ENCODE measurements around the gene L3MBTL4. TPM values are rescaled to one million over a fixed set of nuclear protein-coding genes. Genes with fewer than 3 reads are reported as not detected.

Gene L3MBTL4
- total RNA-seq, 1 donor = 0.36 TPM

GRCh38 chr18:6254456-6254855 is 160.3 kb downstream of the L3MBTL4 start:
- H3K79me2 ChIP-seq (ENCODE audit: insufficient read depth, low read length) = no peaks in the 10 kb centered on the region
- no peaks in the 10 kb centered on the region for H3K4me1 ChIP-seq (ENCODE audit: insufficient read depth, low read length)
- no peak overlapping the region for H3K4me2 ChIP-seq (ENCODE audit: insufficient read depth, low read length)
- no peak overlapping the region for H3K27ac ChIP-seq (ENCODE audit: low read depth, low read length)
- no peak overlapping the region for H3K4me3 ChIP-seq (ENCODE audit: insufficient read depth, low read length)
- H3K9me3 ChIP-seq (ENCODE audit: low read depth, low read length) = peaks cover 2% of the 10 kb centered on the region
- H3K36me3 ChIP-seq (ENCODE audit: insufficient read depth, low read length) = no peaks in the 10 kb centered on the region
- DNase-seq (ENCODE audit: insufficient read length, low spot score, missing footprints) = no peak
- no peak for TF ChIP-seq CTCF (IDR thresholded peaks at IDR 0.05; ENCODE audit: extremely low read depth, low read depth, low read length)
- no peak overlapping the region for H2AFZ ChIP-seq (ENCODE audit: low read length)
- H3K27me3 ChIP-seq (ENCODE audit: insufficient read depth, low read length) = no peaks in the 10 kb centered on the region
- no peaks in the 10 kb centered on the region for H4K20me1 ChIP-seq (ENCODE audit: insufficient read depth, low read length)

- Histone ChIP-seq H3K79me2 (ENCODE audit: insufficient read depth, low read length) (no peaks in the 10 kb centered on the region), H3K4me1 (ENCODE audit: insufficient read depth, low read length) (no peaks in the 10 kb centered on the region), H2AFZ (ENCODE audit: low read length) (no peak overlapping the region), H3K36me3 (ENCODE audit: insufficient read depth, low read length) (no peaks in the 10 kb centered on the region), H3K27ac (ENCODE audit: low read depth, low read length) (no peak overlapping the region), H3K4me3 (ENCODE audit: insufficient read depth, low read length) (no peak overlapping the region), H3K4me2 (ENCODE audit: insufficient read depth, low read length) (no peak overlapping the region), H3K9me3 (ENCODE audit: low read depth, low read length) (no peaks in the 10 kb centered on the region), H3K27me3 (ENCODE audit: insufficient read depth, low read length) (no peaks in the 10 kb centered on the region), H4K20me1 (ENCODE audit: insufficient read depth, low read length) (no peaks in the 10 kb centered on the region)
- TF ChIP-seq CTCF (IDR thresholded peaks at IDR 0.05; ENCODE audit: extremely low read depth, low read depth, low read length) = no peak
- no peak for DNase-seq (ENCODE audit: insufficient read length, low spot score, missing footprints)
These were observed 163.6 kb downstream of the L3MBTL4 start for GRCh38 chr18:6251084-6251483.

- H3K9me3 ChIP-seq (ENCODE audit: low read depth, low read length) = no peaks in the 10 kb centered on the region
- no peak for TF ChIP-seq CTCF (IDR thresholded peaks at IDR 0.05; ENCODE audit: extremely low read depth, low read depth, low read length)
- no peaks in the 10 kb centered on the region for H3K4me1 ChIP-seq (ENCODE audit: insufficient read depth, low read length)
- no peaks in the 10 kb centered on the region for H3K79me2 ChIP-seq (ENCODE audit: insufficient read depth, low read length)
- no peaks in the 10 kb centered on the region for H3K27me3 ChIP-seq (ENCODE audit: insufficient read depth, low read length)
- no peaks in the 10 kb centered on the region for H3K36me3 ChIP-seq (ENCODE audit: insufficient read depth, low read length)
- no peak for DNase-seq (ENCODE audit: insufficient read length, low spot score, missing footprints)
- H3K27ac ChIP-seq (ENCODE audit: low read depth, low read length) = no peak overlapping the region
- no peak overlapping the region for H3K4me2 ChIP-seq (ENCODE audit: insufficient read depth, low read length)
- H4K20me1 ChIP-seq (ENCODE audit: insufficient read depth, low read length) = no peaks in the 10 kb centered on the region
- no peak overlapping the region for H2AFZ ChIP-seq (ENCODE audit: low read length)
- H3K4me3 ChIP-seq (ENCODE audit: insufficient read depth, low read length) = no peak overlapping the region
These were observed 164.9 kb downstream of the L3MBTL4 start for GRCh38 chr18:6249788-6250187.

GRCh38 chr18:6249170-6249569 is 165.5 kb downstream of the L3MBTL4 start:
- H3K79me2 ChIP-seq (ENCODE audit: insufficient read depth, low read length) = no peaks in the 10 kb centered on the region
- no peak for TF ChIP-seq CTCF (IDR thresholded peaks at IDR 0.05; ENCODE audit: extremely low read depth, low read depth, low read length)
- no peaks in the 10 kb centered on the region for H3K9me3 ChIP-seq (ENCODE audit: low read depth, low read length)
- no peak for DNase-seq (ENCODE audit: insufficient read length, low spot score, missing footprints)
- no peaks in the 10 kb centered on the region for H4K20me1 ChIP-seq (ENCODE audit: insufficient read depth, low read length)
- no peak overlapping the region for H2AFZ ChIP-seq (ENCODE audit: low read length)
- no peaks in the 10 kb centered on the region for H3K27me3 ChIP-seq (ENCODE audit: insufficient read depth, low read length)
- H3K27ac ChIP-seq (ENCODE audit: low read depth, low read length) = no peak overlapping the region
- H3K4me2 ChIP-seq (ENCODE audit: insufficient read depth, low read length) = no peak overlapping the region
- H3K4me1 ChIP-seq (ENCODE audit: insufficient read depth, low read length) = no peaks in the 10 kb centered on the region
- no peak overlapping the region for H3K4me3 ChIP-seq (ENCODE audit: insufficient read depth, low read length)
- H3K36me3 ChIP-seq (ENCODE audit: insufficient read depth, low read length) = no peaks in the 10 kb centered on the region

All from osteoblast (primary cell).